GM21367 (cell line): ENCODE results near the gene SPATA46.

ENCODE experiments used
- ATAC-seq: cut with Tn5 transposase; IDR thresholded peaks from one replicate; pipeline ENCODE4 v1.9.1; 2021; ENCODE audit not compliant: unreplicated experiment

SPATA46 gene

GRCh38 chr1:162375463-162375862 is 1.2 kb downstream of the SPATA46 start:
- ATAC-seq, result no peak

GRCh38 chr1:162374406-162374805 is 2.2 kb downstream of the SPATA46 start:
- ATAC-seq, result no peak

GRCh38 chr1:162373541-162374260 is 3.0 kb downstream of the SPATA46 start:
- no peak for ATAC-seq

- ATAC-seq, result no peak
These were observed 3.6 kb downstream of the SPATA46 start for GRCh38 chr1:162373072-162373427.

DNA sequence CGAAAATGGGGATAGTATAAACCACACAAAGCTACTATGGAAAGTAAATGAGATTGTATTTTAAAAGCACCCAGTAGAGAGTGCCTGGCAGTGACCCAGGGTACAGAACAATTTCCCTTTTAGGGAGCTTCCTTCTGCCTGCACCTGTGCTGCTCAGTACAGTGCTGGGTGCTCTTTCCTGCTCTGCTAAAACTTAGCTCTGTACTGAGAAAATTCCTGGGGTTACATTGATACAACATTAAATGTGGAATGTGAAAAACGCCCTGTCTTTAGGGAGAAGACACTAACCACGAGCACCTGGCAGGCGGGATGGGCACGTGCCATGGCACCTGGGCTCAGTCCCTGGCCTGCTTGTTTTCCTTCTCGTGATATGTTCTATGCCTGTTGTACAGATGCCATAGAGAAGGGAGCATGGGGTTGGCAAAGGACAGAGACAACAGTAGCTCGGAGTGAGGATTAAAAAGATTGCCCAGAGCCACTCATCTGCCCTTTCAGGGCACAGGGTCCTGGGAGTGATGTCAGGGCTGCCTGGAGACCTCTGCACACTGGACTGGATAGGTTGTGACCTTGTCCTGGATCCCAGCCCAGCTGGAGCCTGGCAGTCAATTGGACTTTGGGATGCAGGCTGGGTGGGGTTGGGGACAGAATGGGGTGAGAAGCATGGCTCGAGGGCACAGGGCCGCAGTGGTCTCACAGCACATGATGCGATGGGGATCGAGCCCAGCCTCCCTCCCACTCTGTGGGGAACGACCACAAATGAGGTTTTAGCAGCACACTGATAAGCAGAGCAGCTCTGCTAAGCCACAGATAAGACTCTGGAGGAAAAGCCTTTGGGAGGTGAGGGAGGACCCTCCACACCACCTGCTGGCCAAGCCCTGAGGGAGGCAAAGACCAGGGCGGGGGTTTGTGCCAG is 4.2 kb downstream of the SPATA46 start:
- ATAC-seq, result no peak

DNA sequence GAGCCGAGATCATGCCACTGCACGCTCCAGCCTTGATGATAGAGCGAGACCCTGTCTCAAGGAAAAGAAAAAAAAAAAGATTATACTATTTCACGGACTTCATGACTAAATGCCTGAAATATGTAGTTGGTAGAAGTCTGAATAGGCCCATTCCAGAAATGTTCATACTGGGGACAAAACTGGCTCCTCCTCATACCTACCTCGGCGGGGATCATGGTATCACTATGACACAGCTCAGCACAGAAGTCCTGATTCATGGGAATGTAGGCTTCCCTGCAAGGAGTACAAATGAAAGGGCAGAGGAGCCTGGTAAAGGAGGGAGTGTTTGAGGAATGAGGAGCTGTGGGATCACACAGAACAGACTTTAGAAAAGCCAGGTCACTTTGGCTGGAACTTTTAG is 5.0 kb downstream of the SPATA46 start:
- ATAC-seq, result no peak

DNA sequence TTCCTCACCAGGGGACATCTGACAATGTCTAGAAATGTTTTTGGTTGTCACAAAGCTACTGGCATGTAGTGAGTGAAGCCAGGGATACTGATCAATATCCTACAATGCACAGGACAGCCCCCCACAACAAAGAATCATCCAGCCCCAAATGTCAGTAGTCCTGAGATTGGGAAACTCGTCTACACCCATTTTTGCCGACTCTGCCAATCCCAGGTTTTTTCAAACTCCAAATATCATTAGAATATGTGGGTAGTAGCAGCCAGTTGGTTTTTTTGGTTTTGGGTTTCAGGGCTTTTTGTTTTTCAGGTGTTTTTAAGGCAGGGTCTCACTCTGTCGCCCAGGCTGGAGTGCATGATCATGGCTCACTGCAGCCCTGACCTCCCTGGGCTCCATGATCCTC is 5.9 kb downstream of the SPATA46 start:
- ATAC-seq, result no peak

- ATAC-seq, result no peak
These were observed 6.5 kb downstream of the SPATA46 start for GRCh38 chr1:162370161-162370560.

GRCh38 chr1:162369571-162369970 is 7.1 kb downstream of the SPATA46 start:
- ATAC-seq, result no peak

DNA sequence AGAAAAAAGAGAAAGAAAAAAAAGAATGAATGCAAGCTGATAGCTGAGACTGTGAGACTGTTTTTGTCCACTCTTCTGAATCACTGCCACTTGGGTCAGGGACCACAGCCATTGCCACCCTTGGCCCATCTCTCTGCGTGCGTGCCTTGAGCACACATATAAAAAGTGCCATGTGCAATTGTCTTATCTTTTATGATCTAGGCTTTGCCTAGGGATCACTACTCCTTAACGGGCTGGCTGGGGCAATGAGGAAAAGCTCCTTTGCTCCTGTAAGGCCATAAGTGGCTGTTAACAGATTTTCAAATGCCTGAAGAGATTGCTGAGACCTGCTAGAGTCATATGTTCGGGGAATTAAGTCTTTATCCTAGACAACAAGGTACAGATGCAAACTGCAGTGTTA is 8.2 kb downstream of the SPATA46 start:
- ATAC-seq, result no peak

GRCh38 chr1:162367772-162368171 is 8.9 kb downstream of the SPATA46 start:
- no peak for ATAC-seq

DNA sequence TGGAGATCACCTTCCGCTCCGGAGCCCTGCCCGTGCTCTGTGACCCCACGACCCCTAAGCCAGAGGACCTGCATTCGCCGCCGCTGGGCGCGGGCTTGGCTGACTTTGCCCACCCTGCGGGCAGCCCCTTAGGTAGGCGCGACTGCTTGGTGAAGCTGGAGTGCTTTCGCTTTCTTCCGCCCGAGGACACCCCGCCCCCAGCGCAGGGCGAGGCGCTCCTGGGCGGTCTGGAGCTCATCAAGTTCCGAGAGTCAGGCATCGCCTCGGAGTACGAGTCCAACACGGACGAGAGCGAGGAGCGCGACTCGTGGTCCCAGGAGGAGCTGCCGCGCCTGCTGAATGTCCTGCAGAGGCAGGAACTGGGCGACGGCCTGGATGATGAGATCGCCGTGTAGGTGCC is 9.6 kb downstream of the SPATA46 start:
- ATAC-seq, result no peak

DNA sequence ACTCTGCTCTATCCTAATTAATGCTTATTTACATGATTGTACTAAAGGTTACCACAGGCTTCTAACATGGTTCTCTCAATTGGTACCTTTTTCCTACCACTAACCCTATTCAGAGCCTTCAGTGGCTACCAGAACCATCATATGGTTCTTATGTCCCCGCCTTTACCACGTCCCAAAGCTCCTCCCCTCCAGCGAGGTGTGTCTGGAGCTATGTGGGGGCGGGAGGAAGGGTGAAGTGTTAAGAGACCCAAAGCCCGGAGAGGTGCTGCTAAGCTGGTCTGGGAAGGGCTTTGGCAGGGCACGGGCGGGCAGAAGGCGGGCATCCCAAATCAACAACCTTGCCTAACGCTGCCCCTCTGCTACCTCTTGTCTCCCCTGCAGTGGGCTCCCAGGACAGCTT is 10.0 kb downstream of the SPATA46 start:
- no peak for ATAC-seq

GRCh38 chr1:162366149-162366548 is 10.5 kb downstream of the SPATA46 start:
- ATAC-seq, result no peak

GRCh38 chr1:162365284-162366020 is 11.2 kb downstream of the SPATA46 start:
- no peak for ATAC-seq

GRCh38 chr1:162364498-162364897 is 12.2 kb downstream of the SPATA46 start:
- no peak for ATAC-seq

DNA sequence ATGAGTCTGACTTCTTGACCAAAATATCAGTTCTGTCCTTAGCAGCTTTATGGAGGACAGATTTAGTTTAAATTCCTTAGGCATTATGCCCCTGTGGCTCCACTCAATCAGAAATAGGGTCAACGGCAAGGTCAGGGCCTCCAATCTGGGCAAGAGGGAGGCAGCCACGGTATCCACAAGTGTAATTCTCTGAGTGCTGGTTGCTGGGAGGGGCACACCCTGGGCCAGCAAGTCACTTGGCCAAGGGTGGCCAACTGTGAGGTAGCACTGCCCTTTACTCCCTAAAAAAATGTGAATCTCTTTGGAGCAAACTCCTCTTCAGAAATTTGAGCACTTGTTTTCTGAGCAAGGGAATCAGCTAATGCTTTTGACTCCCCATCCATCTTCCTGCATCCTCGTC is 12.8 kb downstream of the SPATA46 start:
- ATAC-seq, result no peak

DNA sequence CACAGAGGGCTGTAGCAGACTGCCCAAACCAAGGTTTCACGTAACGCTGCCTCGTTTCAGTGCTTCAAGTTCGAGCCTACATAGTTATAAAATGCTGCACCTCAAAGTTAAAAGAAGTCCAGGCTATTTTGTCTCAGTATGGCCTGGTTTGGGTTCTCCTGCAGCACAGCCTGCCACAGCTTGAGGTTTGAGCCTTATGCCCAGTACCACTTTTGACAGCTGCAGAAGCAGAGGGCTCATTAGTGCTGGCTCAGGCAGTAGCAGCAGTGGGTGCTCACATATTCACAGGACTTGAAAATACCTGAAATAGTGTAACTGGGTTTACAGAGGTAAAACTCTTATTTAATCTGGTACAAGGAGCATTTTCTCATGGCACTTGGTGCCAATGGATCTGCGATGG is 15.3 kb downstream of the SPATA46 start:
- no peak for ATAC-seq

DNA sequence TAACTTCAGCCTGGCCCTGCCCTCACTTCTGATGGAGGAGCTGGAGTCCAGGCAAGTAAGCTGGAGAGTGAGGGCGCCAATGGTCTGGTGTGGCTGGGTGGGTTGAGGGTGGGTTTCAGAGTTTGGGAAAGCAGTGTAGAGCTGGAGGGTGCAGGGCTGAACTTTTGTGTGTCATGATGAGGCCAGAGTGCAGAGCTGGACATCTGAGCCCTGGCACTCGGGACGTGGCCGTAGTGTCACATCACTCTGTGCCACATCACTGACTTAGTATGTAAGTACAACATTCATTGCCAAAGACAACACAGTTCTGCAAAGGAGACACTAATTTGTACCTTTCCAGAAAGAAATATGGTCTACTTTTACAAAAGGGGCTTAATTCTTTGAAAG is 15.8 kb downstream of the SPATA46 start:
- ATAC-seq, result no peak

GRCh38 chr1:162360237-162360873 is 16.3 kb downstream of the SPATA46 start:
- no peak for ATAC-seq

DNA sequence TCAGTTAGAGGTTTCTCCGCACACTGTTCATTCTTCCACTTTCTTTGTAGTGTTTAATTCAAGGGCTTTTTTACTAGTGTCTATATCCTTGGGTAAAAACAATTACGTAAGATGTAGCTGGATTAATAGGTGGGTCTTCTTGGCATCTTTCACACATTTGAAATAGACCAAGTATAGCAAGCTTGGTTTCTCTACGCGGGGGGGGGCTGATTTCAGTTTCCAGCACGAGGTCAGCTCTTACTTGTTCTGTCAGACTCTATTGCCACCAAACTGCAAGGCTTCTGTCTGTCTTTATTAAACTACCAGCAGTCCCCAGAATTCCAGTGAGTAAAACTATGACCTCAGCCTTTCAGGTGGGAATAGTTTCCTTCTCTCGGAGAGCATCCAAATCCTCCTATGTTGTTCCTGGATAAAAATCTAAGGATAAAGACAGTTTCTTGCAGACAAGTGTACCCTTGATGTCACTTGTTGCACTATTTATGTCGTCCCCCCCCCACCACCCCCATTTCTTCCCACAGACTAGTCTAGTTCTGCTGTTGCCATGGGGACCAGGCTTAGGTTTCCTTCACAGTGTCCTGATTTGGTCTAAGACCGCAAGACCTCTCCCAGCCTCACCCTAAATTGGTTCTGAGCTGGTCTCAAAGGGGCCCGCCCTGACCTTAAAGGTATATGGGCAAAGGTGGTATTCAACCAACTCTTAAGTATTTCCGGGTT is 17.0 kb downstream of the SPATA46 start:
- ATAC-seq, result no peak
